SK-MEL-5 (cell line): ENCODE data around the gene CNEP1R1. TPM values are rescaled to one million over a fixed set of nuclear protein-coding genes. Genes with fewer than 3 reads are reported as not detected.
"Not testable (repeated sequence)": the region's sequence is repeated elsewhere in the genome, so short reads cannot be mapped to it uniquely, and the experiment has no call there.

ENCODE experiments used
- DNase-seq: peaks from one replicate; pipeline ENCODE4 v3.0.0-alpha.2; 2016; ENCODE audit warnings: low read depth, low spot score
- in situ Hi-C: cut with HindIII; loops from 2 replicates; pipeline ENCODE4 v1.10.0; 2016; ENCODE audit warnings: low sequenced_read_pairs, high pct_unique_total_duplicates, low pct_unique_long_range_greater_than_20kb
- total RNA-seq: library from RNA; depleted of rRNA; stranded (reverse); fragments of >200 nt; shearing (Covaris generic); gene quantifications from 2 replicates; pipeline ENCODE4 v1.2.3, GENCODE V29; 2014

Gene CNEP1R1
- total RNA-seq, 1 experiment from 2014 or later, result 25.2 TPM

- DNase-seq, result no peak
- in situ Hi-C loops, result no loop called here
Observed at GRCh38 chr16:50011707-50012106, 13.3 kb upstream of the CNEP1R1 start.

GRCh38 chr16:50012182-50012581 lies 12.8 kb upstream of the CNEP1R1 start:
- no peak for DNase-seq

GRCh38 chr16:50014211-50014610 lies 10.8 kb upstream of the CNEP1R1 start:
- DNase-seq, in situ Hi-C loops: not testable (repeated sequence)

More at GRCh38 chr16:50012182-50012581, 12.8 kb upstream of the CNEP1R1 start:
- in situ Hi-C loops, result no loop called here

- DNase-seq, result no peak
- in situ Hi-C loops, result no loop called here
Observed at GRCh38 chr16:50015631-50016030, 9.4 kb upstream of the CNEP1R1 start.

- in situ Hi-C loops, result no loop called here
- no peak for DNase-seq
Observed at GRCh38 chr16:50017553-50017952, 7.5 kb upstream of the CNEP1R1 start.

DNA sequence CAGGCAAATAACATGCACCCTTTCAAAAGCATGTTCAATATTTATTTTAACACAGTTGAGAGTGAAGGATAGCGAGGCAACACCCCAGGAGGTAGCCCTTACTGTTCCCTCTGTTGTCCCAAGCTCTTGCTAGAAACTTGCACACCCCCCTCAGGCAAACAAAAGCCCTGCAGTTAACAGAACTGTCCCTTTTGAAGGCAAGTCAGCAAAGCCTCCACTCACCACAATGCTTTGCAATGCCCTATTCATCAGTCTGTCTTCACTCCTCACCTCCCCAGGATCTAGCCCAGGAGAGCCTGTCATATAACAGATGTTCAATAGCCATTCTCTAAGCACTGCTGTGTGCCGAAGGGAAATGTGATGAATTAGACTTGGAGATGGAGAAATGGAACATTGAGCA lies 3.5 kb upstream of the CNEP1R1 start:
- peak; percentile 42 for DNase-seq
- in situ Hi-C loops, result no loop called here

DNA sequence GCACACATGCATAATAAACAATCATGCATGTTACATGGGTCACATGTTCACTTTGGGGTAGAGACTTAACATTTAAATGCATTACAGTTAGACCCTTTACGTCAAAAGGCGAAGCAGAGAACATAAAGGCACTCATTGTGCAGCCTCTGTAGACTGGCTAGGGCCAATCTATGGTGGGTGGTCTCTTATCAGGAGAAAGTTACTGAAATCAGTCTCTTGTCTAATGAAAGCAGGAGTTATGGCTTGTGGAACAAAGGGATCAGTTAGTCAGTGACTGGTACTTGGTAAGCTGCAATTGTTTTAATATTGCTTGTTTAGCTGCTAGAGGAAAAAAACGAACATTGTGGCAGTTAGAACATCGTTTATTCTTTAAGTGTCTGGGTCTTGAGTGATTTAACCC lies 1.4 kb upstream of the CNEP1R1 start:
- peak; percentile 94 for DNase-seq
- in situ Hi-C loops, result no loop called here

DNA sequence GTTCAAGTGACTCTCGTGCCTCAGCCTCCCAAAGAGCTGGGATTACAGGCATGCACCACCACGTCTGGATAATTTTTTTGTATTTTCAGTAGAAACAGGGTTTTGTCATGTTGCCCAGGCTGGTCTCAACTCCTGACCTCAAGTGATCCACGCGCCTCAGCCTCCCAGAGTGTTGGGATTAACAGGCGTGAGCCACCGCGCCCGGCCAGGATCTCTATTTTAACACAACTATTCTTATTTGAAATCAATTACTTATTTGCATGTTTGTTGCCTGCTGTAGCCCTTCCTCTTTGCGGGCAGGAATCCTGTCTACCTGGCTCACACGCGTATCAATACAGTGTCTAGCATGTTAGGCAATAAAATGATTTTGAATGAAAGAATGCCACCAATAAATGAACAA lies 818 bp upstream of the CNEP1R1 start:
- in situ Hi-C loops, result no loop called here
- no peak for DNase-seq

- in situ Hi-C loops, result no loop called here
- peak; percentile 9 for DNase-seq
Observed at GRCh38 chr16:50025537-50025931, 509 bp downstream of the CNEP1R1 start.

GRCh38 chr16:50027829-50028228 lies 2.8 kb downstream of the CNEP1R1 start:
- no peak for DNase-seq
- in situ Hi-C loops, result no loop called here

GRCh38 chr16:50035468-50035992 lies 10.5 kb downstream of the CNEP1R1 start:
- no peak for DNase-seq
- in situ Hi-C loops, result no loop called here

DNA sequence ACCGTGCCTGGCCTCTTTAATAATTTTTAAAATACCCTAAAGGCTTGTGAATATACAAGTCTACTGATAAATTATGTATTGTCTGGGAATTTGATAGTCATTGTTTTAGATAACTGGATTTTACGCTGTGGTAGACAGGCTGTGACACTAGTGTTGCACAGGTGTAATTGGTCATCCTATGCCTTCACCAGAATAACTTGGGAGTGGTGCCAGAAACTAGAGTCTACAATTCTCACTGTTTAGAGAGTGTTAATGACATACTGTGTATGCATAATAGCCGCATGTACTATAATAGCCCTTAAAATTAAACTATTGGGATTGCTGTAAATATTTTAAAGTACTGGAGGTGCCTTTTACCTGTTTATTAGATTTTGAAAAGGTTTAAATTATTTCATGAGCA lies 11.4 kb downstream of the CNEP1R1 start:
- in situ Hi-C loops, result no loop called here
- no peak for DNase-seq

DNA sequence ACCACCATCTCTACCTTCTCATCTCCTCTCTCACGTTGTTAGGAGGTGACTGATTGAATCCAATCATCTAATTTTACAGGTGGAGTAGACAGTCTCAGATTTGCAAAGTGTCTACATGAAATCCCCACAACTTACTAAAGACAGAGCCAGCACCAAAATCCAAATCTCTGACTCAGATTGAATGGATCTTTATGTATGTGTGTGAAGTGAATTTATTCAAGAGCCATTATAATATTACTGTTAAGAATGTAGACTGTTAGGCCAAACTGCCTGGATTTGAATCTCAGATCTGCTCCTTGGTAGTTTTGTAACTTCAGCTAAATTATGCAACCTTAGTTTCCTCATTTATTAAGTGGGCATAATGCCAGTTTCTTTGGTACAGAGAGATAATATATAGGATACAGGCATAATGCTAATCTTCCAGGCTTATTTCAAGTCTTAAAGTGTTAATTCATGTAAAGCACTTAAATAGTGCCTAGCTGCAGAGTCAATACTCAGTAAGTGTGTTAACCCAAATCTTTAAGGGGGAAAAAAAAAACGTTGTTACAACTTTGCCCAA lies 12.7 kb downstream of the CNEP1R1 start:
- DNase-seq, result no peak
- in situ Hi-C loops, result no loop called here

- DNase-seq, result no peak
- in situ Hi-C loops, result no loop called here
Observed at GRCh38 chr16:50038286-50038685, 13.3 kb downstream of the CNEP1R1 start.

- no peak for DNase-seq
- in situ Hi-C loops, result no loop called here
Observed at GRCh38 chr16:50038756-50039529, 13.9 kb downstream of the CNEP1R1 start.

GRCh38 chr16:50040018-50040417 lies 15.0 kb downstream of the CNEP1R1 start:
- in situ Hi-C loops, result no loop called here

DNA sequence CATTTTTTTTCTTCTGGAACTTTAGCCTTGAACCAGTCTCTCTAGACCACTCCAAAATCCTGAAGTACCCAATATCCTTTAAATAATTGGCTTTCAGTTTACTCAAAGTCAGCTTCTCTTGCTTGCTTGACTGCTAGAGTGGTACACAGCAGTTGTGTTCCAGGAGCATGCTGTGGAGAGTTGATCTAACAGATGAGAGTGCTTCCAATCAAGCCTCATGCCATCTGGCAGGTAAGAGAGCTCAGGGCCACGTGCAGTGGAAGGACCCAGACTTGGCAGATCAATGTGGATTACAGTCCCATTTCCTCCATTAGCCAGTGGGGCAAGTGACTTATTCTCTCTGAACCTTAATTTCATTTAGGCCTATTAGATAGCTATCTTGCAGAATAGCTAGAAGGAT lies 15.7 kb downstream of the CNEP1R1 start:
- in situ Hi-C loops, result no loop called here
- DNase-seq, result no peak

More at GRCh38 chr16:50040018-50040417, 15.0 kb downstream of the CNEP1R1 start:
- DNase-seq, result no peak

- in situ Hi-C loops, result no loop called here
- no peak for DNase-seq
Observed at GRCh38 chr16:50043358-50043757, 18.3 kb downstream of the CNEP1R1 start.

DNA sequence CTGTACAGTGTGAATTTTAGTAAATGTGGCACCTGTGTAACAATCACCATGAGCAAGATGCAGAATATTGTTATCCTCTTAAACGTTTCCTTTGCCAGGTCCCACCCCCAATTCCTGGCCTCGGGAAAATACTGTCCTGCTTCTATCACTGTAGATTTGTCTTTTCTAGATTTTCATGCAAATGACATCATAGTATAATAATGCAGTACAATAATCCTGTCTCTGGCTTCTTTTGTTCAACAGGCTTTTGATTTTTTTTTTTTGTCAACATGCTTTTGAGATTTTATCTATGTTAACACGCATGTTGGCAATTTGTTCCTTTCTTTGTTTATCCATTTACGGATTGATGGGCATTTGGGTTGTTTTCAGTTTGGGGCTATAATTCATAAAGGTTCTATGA lies 20.4 kb downstream of the CNEP1R1 start:
- no peak for DNase-seq
- in situ Hi-C loops, result no loop called here
